T1000 (cell line): Measurements from ENCODE around the gene CCDC146.
"Not testable (repeated sequence)": the region's sequence is repeated elsewhere in the genome, so short reads cannot be mapped to it uniquely, and the experiment has no call there.

Experiments
- DNase-seq: peaks from one replicate; lab custom pipeline; 2025; ENCODE audit warnings: mixed read lengths; lab: John Stamatoyannopoulos, UW

CCDC146 gene, protein sequence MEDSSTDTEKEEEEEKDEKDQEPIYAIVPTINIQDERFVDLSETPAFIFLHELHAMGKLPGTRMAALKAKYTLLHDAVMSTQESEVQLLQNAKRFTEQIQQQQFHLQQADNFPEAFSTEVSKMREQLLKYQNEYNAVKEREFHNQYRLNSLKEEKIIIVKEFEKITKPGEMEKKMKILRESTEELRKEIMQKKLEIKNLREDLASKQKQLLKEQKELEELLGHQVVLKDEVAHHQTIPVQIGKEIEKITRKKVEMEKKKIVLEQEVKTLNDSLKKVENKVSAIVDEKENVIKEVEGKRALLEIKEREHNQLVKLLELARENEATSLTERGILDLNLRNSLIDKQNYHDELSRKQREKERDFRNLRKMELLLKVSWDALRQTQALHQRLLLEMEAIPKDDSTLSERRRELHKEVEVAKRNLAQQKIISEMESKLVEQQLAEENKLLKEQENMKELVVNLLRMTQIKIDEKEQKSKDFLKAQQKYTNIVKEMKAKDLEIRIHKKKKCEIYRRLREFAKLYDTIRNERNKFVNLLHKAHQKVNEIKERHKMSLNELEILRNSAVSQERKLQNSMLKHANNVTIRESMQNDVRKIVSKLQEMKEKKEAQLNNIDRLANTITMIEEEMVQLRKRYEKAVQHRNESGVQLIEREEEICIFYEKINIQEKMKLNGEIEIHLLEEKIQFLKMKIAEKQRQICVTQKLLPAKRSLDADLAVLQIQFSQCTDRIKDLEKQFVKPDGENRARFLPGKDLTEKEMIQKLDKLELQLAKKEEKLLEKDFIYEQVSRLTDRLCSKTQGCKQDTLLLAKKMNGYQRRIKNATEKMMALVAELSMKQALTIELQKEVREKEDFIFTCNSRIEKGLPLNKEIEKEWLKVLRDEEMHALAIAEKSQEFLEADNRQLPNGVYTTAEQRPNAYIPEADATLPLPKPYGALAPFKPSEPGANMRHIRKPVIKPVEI

GRCh38 chr7:77121860-77122681 lies at the start of gene CCDC146:
Gene CCDC146, plus strand, starts transcription at chr7:77122615. Its CDS starts 45,054 bp downstream, at chr7:77167669.
- DNase-seq = peak; percentile 96

GRCh38 chr7:77074786-77075396 lies 47.5 kb upstream of the CCDC146 start:
- not testable (repeated sequence) for DNase-seq

DNA sequence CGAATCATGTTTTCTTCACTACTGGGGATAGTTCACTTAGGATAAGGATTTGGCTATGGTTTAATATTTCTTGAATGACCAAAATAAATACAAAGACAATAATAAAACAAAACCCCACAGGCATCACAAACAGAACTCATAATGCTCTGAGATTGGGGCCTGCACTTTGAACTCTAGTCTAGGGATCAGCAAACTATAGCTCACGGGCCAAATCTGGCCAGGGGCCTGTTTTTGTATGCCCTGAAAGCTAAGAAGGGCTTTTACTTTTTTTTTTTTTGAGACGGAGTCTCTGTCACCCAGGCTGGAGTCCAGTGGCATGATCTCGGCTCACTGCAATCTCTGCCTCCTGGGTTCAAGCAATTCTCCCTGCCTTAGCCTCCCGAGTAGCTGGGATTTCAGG lies 45.4 kb upstream of the CCDC146 start:
- not testable (repeated sequence) for DNase-seq

DNA sequence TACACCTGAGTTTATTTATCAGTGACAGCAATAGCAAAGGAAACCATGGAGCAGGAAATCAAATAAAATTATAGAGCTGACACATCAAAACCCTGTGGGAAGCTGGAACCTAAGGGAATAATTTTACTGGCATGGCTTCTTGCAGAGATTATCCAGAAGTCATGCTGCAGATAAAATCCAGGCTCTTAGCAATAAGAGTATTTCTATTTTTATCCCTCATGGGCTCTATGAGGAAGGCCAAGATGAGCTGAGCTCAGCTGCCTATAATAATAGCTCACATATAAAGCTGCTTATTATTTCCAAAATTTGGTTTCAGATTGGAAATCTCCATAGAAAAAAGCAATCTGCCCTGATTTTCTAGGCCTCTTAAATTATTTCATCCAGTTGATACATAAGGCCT lies 43.3 kb upstream of the CCDC146 start:
- not testable (repeated sequence) for DNase-seq

DNA sequence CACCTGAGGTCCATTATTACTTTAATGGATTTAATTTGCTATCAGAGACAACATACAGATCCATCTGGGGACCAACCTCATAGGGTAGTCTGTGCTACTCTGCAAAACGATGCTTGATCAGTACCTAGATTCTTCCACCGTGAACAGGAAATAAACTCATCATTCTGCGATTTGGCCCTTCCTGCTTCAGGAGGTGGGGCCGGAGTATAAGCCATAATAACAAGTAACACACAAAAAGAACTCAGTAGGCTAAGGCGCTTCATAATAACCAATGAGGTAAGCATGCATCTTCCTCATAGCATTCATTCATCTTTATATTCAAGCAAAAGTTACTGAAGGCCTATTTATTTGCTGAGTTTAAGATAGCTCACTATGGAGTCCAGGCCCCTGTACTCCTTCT lies 42.8 kb upstream of the CCDC146 start:
- DNase-seq = not testable (repeated sequence)

DNA sequence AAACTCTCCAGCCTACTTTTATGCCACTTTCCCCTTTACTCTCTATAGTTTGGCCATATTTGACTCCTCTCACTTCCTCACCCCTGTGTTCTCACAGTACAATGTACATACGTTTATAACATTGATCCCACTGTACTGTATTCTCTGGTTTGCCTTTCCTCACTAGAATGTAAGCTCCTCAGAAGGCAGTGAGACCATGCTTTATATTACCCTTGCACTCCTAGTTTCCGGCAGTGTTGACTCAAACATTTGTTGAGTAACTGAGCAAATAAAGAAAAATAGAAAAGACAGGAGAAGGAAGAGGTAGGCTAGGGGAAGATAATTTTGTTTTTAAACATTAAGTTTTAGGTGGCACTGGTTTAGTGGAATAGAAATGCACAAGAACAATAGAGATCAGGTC lies 42.2 kb upstream of the CCDC146 start:
- not testable (repeated sequence) for DNase-seq

GRCh38 chr7:77082192-77082591 lies 40.2 kb upstream of the CCDC146 start:
- DNase-seq = not testable (repeated sequence)

GRCh38 chr7:77092301-77092700 lies 30.1 kb upstream of the CCDC146 start:
- not testable (repeated sequence) for DNase-seq

DNA sequence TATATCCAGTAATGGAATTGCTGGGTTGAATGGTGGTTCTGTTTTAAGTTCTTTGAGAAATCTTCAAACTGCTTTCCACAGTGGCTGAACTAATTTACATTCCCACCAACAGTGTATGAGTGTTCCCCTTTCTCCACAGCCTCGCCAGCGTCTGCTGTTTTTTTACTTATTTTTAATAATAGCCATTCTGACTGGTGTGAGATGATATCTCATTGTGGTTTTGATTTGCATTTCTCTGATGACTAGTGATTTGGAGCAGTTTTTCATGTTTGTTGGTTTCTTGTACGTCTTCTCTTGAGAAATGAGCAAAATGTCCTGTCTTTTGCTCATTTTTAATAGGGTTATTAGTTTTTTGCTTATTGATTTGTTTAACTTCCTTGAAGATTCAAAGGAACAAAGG lies 21.9 kb upstream of the CCDC146 start:
- DNase-seq = not testable (repeated sequence)

DNA sequence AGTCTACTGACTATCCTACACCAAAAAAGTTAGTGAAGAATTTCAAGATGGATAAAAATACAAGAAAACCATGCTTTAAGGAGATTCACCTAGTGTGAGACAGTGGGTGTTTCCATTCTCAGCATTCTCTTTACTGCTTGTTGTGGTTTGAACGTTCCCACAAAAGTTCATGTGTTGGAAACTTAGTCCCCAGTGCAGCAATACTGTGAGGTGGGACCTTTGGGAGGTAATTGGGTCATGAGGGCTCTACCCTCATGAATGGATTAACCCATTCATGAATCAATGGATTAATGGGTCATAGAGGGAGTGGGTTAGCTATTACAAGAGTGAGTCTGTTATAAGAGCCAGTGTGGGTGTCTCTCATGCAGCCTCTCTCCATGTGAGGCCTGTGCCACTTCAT lies 21.2 kb upstream of the CCDC146 start:
- DNase-seq = not testable (repeated sequence)

DNA sequence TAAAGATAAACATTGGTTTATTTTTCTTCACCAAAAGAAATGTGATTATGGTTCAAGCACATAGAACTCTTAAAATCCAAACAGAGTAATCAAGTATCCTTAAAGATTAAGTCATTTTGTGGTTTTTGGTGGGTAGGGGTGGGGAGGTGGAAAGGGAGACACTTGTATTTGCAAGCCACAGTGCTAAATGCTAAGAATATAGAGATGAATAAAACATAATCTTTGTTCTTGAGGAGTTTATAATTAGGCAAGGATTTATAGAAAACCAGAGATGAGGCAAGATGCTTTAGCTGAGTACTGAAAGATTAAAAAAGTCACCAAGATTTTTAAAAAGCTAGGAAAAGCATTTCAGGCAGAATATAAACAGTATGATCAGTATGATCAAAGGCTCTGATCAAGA lies 19.7 kb upstream of the CCDC146 start:
- DNase-seq = not testable (repeated sequence)

DNA sequence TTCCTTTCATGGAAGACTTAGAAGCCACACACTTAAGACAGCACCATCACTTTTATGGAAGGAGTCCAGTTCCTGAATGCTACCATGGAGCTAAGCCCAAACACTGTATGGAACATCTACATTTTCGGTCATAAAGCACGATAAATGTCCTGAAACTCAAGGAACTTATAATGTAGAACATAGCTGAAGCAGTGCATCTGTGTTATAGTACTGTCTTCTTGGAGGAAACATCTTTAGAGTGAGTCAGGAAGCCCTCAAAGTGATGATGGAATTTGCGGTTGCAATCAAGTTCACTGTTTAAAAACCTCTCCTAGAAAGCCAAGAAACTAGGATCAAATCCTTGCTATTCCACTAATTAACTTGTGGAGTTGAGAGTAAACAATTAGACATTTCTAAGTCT lies 16.5 kb upstream of the CCDC146 start:
- not testable (repeated sequence) for DNase-seq

GRCh38 chr7:77107659-77108058 lies 14.8 kb upstream of the CCDC146 start:
- DNase-seq = not testable (repeated sequence)

DNA sequence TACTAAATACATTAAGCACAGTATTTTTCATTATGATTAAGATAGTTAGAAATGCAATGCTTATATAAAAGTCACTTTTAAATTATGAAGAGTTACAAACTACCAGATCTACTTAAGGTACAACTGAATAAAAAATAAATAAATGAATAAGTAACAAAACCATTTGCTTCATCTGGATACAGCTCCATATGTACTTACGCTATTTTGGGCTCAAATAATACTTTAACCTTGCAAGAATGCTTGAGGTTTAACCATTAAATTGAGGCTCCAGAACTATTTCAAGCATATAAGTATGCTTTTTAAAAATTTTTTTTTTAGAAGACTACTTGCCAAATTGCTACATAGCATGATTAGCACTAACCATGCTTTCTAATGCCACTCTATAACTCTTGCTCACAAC lies 14.1 kb upstream of the CCDC146 start:
- not testable (repeated sequence) for DNase-seq

DNA sequence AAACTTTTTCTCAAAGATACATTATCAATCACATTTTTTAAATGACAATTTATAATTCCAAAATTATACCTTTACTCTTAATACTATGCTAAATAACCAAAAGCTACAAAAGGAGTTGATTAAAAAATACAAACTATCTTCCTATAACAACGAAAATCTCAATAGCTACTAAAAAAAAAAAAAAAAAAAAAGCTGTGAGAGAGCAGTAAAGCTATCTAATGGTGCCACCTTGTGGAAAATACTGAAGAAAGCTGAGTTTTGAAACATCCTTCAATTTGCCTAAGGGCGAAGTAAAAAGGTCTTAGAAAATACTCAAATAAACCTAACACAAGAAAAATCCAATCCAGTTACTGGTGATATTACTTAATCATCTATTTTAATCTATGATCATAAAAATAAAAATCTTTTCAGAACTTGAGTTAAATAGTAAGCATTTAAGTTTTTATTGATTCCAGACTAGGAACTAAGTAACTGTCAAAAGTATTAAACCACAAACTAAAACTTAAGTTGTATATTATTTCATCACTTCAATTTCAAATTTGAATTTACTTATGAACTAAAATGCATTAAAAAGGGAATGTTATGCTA lies 9.6 kb upstream of the CCDC146 start:
- not testable (repeated sequence) for DNase-seq

GRCh38 chr7:77125486-77125885 lies 3.1 kb downstream of the CCDC146 start:
- DNase-seq = not testable (repeated sequence)

- DNase-seq = not testable (repeated sequence)
Measured at GRCh38 chr7:77127009-77127408, 4.6 kb downstream of the CCDC146 start.

- DNase-seq = not testable (repeated sequence)
Measured at GRCh38 chr7:77128582-77129410, 6.4 kb downstream of the CCDC146 start.

DNA sequence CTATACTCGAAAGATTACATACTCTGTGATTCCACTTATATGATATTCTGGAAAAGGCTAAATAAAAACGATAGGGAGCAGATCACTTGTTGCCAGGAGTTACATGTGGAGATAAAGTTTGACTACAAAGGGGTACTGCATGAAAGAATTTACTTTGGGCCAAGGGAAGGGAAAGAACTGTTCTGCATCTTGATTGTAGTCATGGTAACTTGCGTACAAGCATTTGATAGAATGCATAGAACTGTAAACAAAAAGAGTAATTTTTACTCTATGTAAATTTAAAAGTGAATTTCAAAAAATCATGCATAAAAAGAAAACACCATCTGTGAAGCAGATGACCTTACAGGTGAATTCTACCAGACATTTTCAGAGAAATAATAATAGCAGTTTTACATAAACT lies 9.4 kb downstream of the CCDC146 start:
- not testable (repeated sequence) for DNase-seq

DNA sequence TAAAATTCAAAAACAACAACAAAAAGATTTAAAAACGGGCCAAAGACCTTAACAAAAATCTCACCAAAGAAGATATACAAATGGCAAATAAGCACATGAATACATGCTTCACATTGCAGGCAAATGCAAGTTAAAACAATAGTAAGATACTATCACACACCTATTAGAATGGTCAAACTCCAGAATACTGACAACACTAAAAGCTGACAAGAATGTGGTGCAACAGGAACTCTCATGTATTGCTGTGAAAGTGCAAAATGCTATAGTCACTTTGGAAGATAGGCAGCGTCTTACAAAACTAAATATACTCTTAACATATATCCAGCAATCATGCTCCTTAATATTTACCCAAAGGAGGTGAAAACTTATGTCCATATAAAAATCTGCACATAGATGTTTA lies 16.3 kb downstream of the CCDC146 start:
- not testable (repeated sequence) for DNase-seq
